HG02870 (cell line): ENCODE results near the gene ATP7B.
"Not testable (repeated sequence)": the region's sequence is repeated elsewhere in the genome, so short reads cannot be mapped to it uniquely, and the experiment has no call there.

ENCODE experiments used
- ATAC-seq: cut with Tn5 transposase; IDR thresholded peaks from one replicate; pipeline ENCODE4 v1.9.1; 2021; ENCODE audit warnings: mild to moderate bottlenecking, moderate library complexity; ENCODE audit not compliant: unreplicated experiment

Gene ATP7B

GRCh38 chr13:52006523-52007245 is 4.6 kb downstream of the ATP7B start:
- ATAC-seq: no peak

- no peak for ATAC-seq
Observed at GRCh38 chr13:52005841-52006522, 5.3 kb downstream of the ATP7B start.

- no peak for ATAC-seq
Observed at GRCh38 chr13:52004511-52005170, 6.6 kb downstream of the ATP7B start.

- ATAC-seq: no peak
Observed at GRCh38 chr13:52003541-52003940, 7.7 kb downstream of the ATP7B start.

GRCh38 chr13:52002361-52002760 is 8.9 kb downstream of the ATP7B start:
- no peak for ATAC-seq

- peak; percentile 91 for ATAC-seq
Observed at GRCh38 chr13:52001120-52001731, 10.0 kb downstream of the ATP7B start.

GRCh38 chr13:51999921-52000320 is 11.3 kb downstream of the ATP7B start:
- ATAC-seq: no peak

- no peak for ATAC-seq
Observed at GRCh38 chr13:51999510-51999911, 11.7 kb downstream of the ATP7B start.

- no peak for ATAC-seq
Observed at GRCh38 chr13:51998723-51999509, 12.3 kb downstream of the ATP7B start.

- ATAC-seq: no peak
Observed at GRCh38 chr13:51997641-51998330, 13.5 kb downstream of the ATP7B start.

- no peak for ATAC-seq
Observed at GRCh38 chr13:51997186-51997585, 14.1 kb downstream of the ATP7B start.

GRCh38 chr13:51996641-51997040 is 14.6 kb downstream of the ATP7B start:
- no peak for ATAC-seq

GRCh38 chr13:51995677-51996551 is 15.3 kb downstream of the ATP7B start:
- no peak for ATAC-seq

- no peak for ATAC-seq
Observed at GRCh38 chr13:51993713-51994112, 17.5 kb downstream of the ATP7B start.

- no peak for ATAC-seq
Observed at GRCh38 chr13:51988988-51989618, 22.1 kb downstream of the ATP7B start.

- not testable (repeated sequence) for ATAC-seq
Observed at GRCh38 chr13:51984904-51985303, 26.3 kb downstream of the ATP7B start.

GRCh38 chr13:51983292-51983691 is 28.0 kb downstream of the ATP7B start:
- ATAC-seq: not testable (repeated sequence)

- no peak for ATAC-seq
Observed at GRCh38 chr13:51981355-51981754, 29.9 kb downstream of the ATP7B start.

GRCh38 chr13:51980908-51981307 is 30.3 kb downstream of the ATP7B start:
- no peak for ATAC-seq
